Measurements from ENCODE around the gene GAST. TPM values are rescaled to one million over a fixed set of nuclear protein-coding genes. Genes with fewer than 3 reads are reported as not detected.

Gene GAST
- total and polyA plus RNA-seq, 2 experiments from 2014 or later: not detected

GRCh38 chr17:41738077-41738800 lies 26.1 kb downstream of the GAST start:
- H3K27me3 Mint-ChIP-seq (ENCODE audit: insufficient read depth, low read depth, poor library complexity): peaks cover 47% of the 10 kb centered on the region
- Histone ChIP-seq H3K27me3 (ENCODE audit: insufficient read depth) (peaks cover 46% of the 10 kb centered on the region), H3F3A (replicated peaks; ENCODE audit: low read depth) (no peaks in the 10 kb centered on the region; the same call in 1 of the 2 replicates), H3K4me3 (no peak overlapping the region), H4K20me1 (replicated peaks; ENCODE audit: insufficient read depth) (no peaks in the 10 kb centered on the region), H3K27ac (ENCODE audit: low read depth) (0 out of 2 replicates have a peak overlapping the region, but pooled peaks have one; percentile 39), H2AFZ (peak overlapping the region; percentile 99), H3K4me2 (peak overlapping the region; percentile 59), H3K36me3 (ENCODE audit: insufficient read depth) (no peaks in the 10 kb centered on the region), H3K9me2 (ENCODE audit: insufficient read depth) (no peaks in the 10 kb centered on the region), H3K79me2 (replicated peaks; ENCODE audit: insufficient read depth) (no peaks in the 10 kb centered on the region), H3K4me1 (ENCODE audit: insufficient read depth) (peaks cover 17% of the 10 kb centered on the region)
- H3K4me3 Mint-ChIP-seq: no peak overlapping the region
- peak overlapping the region; percentile 83 for H3K27ac Mint-ChIP-seq
- H3K4me1 Mint-ChIP-seq: peaks cover 21% of the 10 kb centered on the region
- H3K9me3 Mint-ChIP-seq: no peaks in the 10 kb centered on the region
- peak; percentile 93 for DNase-seq (ENCODE audit: low spot score)
- peak; percentile 64 for ATAC-seq
- peaks cover 2% of the 10 kb centered on the region; the same call in 1 of the 3 replicates for H3K36me3 Mint-ChIP-seq (ENCODE audit: low read depth)
- TF ChIP-seq EZH2 (IDR thresholded peaks at IDR 0.05; ENCODE audit: low read depth, unreplicated experiment) (no peak), ZNF331 (CRISPR knock-in tag; IDR thresholded peaks at IDR 0.05; ENCODE audit: low read depth) (no peak), CREB1 (CRISPR knock-in tag; IDR thresholded peaks at IDR 0.05; ENCODE audit: low read depth) (peak; percentile 61; the same call in 1 of the 2 replicates), CTCF (conservative IDR thresholded peaks at IDR 0.05; ENCODE audit: low read depth in 2 of 2) (peak; percentile 95 to 99)

- Histone ChIP-seq H3K4me3 (no peak overlapping the region), H3K79me2 (replicated peaks; ENCODE audit: insufficient read depth) (no peaks in the 10 kb centered on the region), H3K27me3 (ENCODE audit: insufficient read depth) (peaks cover 41% of the 10 kb centered on the region), H3K4me1 (ENCODE audit: insufficient read depth) (peaks cover 17% of the 10 kb centered on the region), H3K36me3 (ENCODE audit: insufficient read depth) (no peaks in the 10 kb centered on the region), H3K9me2 (ENCODE audit: insufficient read depth) (no peaks in the 10 kb centered on the region), H3K27ac (ENCODE audit: low read depth) (no peak overlapping the region), H4K20me1 (replicated peaks; ENCODE audit: insufficient read depth) (no peaks in the 10 kb centered on the region), H2AFZ (peak overlapping the region; percentile 99; the same call in 1 of the 2 replicates), H3K4me2 (peak overlapping the region; percentile 59; the same call in 1 of the 2 replicates), H3F3A (replicated peaks; ENCODE audit: low read depth) (no peaks in the 10 kb centered on the region; the same call in 1 of the 2 replicates)
- peaks cover 18% of the 10 kb centered on the region for H3K4me1 Mint-ChIP-seq
- H3K36me3 Mint-ChIP-seq (ENCODE audit: low read depth): peaks cover 2% of the 10 kb centered on the region; the same call in 1 of the 3 replicates
- no peaks in the 10 kb centered on the region for H3K9me3 Mint-ChIP-seq
- H3K4me3 Mint-ChIP-seq: no peak overlapping the region
- ATAC-seq (no peak), DNase-seq (ENCODE audit: low spot score) (no peak)
- peaks cover 43% of the 10 kb centered on the region for H3K27me3 Mint-ChIP-seq (ENCODE audit: insufficient read depth, low read depth, poor library complexity)
- no peak overlapping the region for H3K27ac Mint-ChIP-seq
- TF ChIP-seq ZNF114 (CRISPR knock-in tag; IDR thresholded peaks at IDR 0.05): no peak
- no peak for TF ChIP-seq CTCF (conservative IDR thresholded peaks at IDR 0.05; ENCODE audit: low read depth in 2 of 2)
- no peak for TF ChIP-seq STAT1 (IDR thresholded peaks at IDR 0.05; ENCODE audit: unreplicated experiment)
- no peak for TF ChIP-seq ETS1 (IDR thresholded peaks at IDR 0.05)
- TF ChIP-seq CREB1 (CRISPR knock-in tag; IDR thresholded peaks at IDR 0.05; ENCODE audit: low read depth): no peak
- TF ChIP-seq EZH2phosphoT487 (IDR thresholded peaks at IDR 0.05; ENCODE audit: unreplicated experiment): no peak
- TF ChIP-seq NANOG (IDR thresholded peaks at IDR 0.05; ENCODE audit: borderline replicate concordance): no peak
- no peak for TF ChIP-seq JUNB (IDR thresholded peaks at IDR 0.05; ENCODE audit: unreplicated experiment)
These were observed 26.6 kb downstream of the GAST start for GRCh38 chr17:41738801-41739112.

Data from GM23338 (cell line).